ENCODE measurements around the gene VCL. TPM values are rescaled to one million over a fixed set of nuclear protein-coding genes. Genes with fewer than 3 reads are reported as not detected.

The VCL gene
- polyA plus RNA-seq, 1 donor from 2014 or later, result 11.2 TPM

DNA sequence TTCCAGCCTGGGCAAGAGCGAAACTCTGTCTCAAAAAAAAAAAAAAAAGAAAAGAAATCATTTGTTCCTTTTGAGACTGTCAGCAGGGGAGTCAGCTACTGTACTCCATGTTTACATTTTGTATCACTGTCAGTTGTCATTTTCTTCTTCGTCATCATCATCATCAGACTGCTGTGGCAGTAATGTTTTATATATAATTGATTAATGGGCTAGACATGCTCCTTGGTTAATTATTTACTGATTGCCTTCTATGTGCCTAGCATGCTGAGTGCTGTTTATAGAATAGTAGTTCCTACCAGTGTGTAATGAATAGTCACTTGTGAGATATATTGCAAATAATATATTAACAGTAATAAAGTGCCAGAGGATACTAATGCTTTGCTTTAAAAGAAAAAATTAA, 50.5 kb downstream of the VCL start:
- H3K4me3 ChIP-seq (ENCODE audit: low read length), result no peak overlapping the region
- H3K9me3 ChIP-seq (ENCODE audit: low read length), result no peaks in the 10 kb centered on the region
- no peak overlapping the region for H3K4me2 ChIP-seq (ENCODE audit: low read length)
- H3K27ac ChIP-seq (ENCODE audit: low read length), result no peak overlapping the region
- no peaks in the 10 kb centered on the region for H3K27me3 ChIP-seq (ENCODE audit: insufficient read depth, low read depth, low read length)
- H3K9me2 ChIP-seq (ENCODE audit: insufficient read depth, low read length), result no peaks in the 10 kb centered on the region
- no peak overlapping the region for H2AFZ ChIP-seq (ENCODE audit: low read depth, low read length)
- H3K9ac ChIP-seq (ENCODE audit: low read length), result no peak overlapping the region
- no peaks in the 10 kb centered on the region for H3K79me2 ChIP-seq (replicated peaks; ENCODE audit: insufficient read depth, low read length)
- TF ChIP-seq EZH2 (IDR thresholded peaks at IDR 0.05; ENCODE audit: borderline replicate concordance, insufficient read depth, low read length, poor library complexity, severe bottlenecking) (no peak), SMC3 (conservative IDR thresholded peaks at IDR 0.05; ENCODE audit: poor library complexity) (no peak), POLR2AphosphoS5 (IDR thresholded peaks at IDR 0.05) (no peak), RAD21 (conservative IDR thresholded peaks at IDR 0.05) (no peak), TAF1 (IDR thresholded peaks at IDR 0.05; ENCODE audit: low read depth) (no peak)
- TF ChIP-seq, protein P1, sequence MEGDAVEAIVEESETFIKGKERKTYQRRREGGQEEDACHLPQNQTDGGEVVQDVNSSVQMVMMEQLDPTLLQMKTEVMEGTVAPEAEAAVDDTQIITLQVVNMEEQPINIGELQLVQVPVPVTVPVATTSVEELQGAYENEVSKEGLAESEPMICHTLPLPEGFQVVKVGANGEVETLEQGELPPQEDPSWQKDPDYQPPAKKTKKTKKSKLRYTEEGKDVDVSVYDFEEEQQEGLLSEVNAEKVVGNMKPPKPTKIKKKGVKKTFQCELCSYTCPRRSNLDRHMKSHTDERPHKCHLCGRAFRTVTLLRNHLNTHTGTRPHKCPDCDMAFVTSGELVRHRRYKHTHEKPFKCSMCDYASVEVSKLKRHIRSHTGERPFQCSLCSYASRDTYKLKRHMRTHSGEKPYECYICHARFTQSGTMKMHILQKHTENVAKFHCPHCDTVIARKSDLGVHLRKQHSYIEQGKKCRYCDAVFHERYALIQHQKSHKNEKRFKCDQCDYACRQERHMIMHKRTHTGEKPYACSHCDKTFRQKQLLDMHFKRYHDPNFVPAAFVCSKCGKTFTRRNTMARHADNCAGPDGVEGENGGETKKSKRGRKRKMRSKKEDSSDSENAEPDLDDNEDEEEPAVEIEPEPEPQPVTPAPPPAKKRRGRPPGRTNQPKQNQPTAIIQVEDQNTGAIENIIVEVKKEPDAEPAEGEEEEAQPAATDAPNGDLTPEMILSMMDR (IDR thresholded peaks at IDR 0.05; ENCODE audit: poor library complexity, severe bottlenecking), result no peak
- TF ChIP-seq, protein P2, sequence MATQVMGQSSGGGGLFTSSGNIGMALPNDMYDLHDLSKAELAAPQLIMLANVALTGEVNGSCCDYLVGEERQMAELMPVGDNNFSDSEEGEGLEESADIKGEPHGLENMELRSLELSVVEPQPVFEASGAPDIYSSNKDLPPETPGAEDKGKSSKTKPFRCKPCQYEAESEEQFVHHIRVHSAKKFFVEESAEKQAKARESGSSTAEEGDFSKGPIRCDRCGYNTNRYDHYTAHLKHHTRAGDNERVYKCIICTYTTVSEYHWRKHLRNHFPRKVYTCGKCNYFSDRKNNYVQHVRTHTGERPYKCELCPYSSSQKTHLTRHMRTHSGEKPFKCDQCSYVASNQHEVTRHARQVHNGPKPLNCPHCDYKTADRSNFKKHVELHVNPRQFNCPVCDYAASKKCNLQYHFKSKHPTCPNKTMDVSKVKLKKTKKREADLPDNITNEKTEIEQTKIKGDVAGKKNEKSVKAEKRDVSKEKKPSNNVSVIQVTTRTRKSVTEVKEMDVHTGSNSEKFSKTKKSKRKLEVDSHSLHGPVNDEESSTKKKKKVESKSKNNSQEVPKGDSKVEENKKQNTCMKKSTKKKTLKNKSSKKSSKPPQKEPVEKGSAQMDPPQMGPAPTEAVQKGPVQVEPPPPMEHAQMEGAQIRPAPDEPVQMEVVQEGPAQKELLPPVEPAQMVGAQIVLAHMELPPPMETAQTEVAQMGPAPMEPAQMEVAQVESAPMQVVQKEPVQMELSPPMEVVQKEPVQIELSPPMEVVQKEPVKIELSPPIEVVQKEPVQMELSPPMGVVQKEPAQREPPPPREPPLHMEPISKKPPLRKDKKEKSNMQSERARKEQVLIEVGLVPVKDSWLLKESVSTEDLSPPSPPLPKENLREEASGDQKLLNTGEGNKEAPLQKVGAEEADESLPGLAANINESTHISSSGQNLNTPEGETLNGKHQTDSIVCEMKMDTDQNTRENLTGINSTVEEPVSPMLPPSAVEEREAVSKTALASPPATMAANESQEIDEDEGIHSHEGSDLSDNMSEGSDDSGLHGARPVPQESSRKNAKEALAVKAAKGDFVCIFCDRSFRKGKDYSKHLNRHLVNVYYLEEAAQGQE (IDR thresholded peaks at IDR 0.05; ENCODE audit: borderline replicate concordance), result no peak
- H3K36me3 ChIP-seq (ENCODE audit: insufficient read depth, low read length), result no peaks in the 10 kb centered on the region
- H3F3A ChIP-seq (ENCODE audit: insufficient read depth, low read length, poor library complexity, severe bottlenecking), result no peaks in the 10 kb centered on the region
- H4K20me1 ChIP-seq (ENCODE audit: insufficient read depth), result no peaks in the 10 kb centered on the region

DNA sequence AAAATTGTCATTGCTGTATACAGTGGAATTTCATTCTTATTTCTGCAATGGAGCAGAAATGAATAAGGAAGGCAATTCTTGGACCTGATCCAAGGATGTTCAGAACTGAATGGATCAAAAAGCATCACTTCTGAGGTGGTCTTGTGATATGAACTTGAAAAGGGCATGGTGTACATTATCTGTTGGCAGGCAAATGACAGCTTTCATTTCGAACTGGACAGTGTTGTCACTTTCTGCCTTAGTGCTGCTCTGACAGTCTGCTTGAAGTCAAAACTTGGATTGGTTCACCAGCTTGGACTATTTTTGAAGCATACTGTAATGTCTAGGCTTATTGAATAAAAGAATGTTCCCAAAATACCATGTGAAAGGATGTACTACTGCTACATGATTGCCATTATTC, 52.0 kb downstream of the VCL start:
- no peak overlapping the region for H3K4me3 ChIP-seq (ENCODE audit: low read length)
- H4K20me1 ChIP-seq (ENCODE audit: insufficient read depth), result no peaks in the 10 kb centered on the region
- no peaks in the 10 kb centered on the region for H3K79me2 ChIP-seq (replicated peaks; ENCODE audit: insufficient read depth, low read length)
- H3K9me3 ChIP-seq (ENCODE audit: low read length), result no peaks in the 10 kb centered on the region
- H2AFZ ChIP-seq (ENCODE audit: low read depth, low read length), result no peak overlapping the region
- no peaks in the 10 kb centered on the region for H3K9me2 ChIP-seq (ENCODE audit: insufficient read depth, low read length)
- H3K36me3 ChIP-seq (ENCODE audit: insufficient read depth, low read length), result no peaks in the 10 kb centered on the region
- no peaks in the 10 kb centered on the region for H3K27me3 ChIP-seq (ENCODE audit: insufficient read depth, low read depth, low read length)
- H3K4me2 ChIP-seq (ENCODE audit: low read length), result no peak overlapping the region
- no peaks in the 10 kb centered on the region for H3F3A ChIP-seq (ENCODE audit: insufficient read depth, low read length, poor library complexity, severe bottlenecking)
- TF ChIP-seq TAF1 (IDR thresholded peaks at IDR 0.05; ENCODE audit: low read depth) (no peak), EP300 (conservative IDR thresholded peaks at IDR 0.05; ENCODE audit: poor library complexity, severe bottlenecking) (no peak), EZH2 (IDR thresholded peaks at IDR 0.05; ENCODE audit: borderline replicate concordance, insufficient read depth, low read length, poor library complexity, severe bottlenecking) (no peak), MXI1 (conservative IDR thresholded peaks at IDR 0.05; ENCODE audit: poor library complexity, severe bottlenecking) (no peak), POLR2AphosphoS5 (IDR thresholded peaks at IDR 0.05) (no peak), SMC3 (conservative IDR thresholded peaks at IDR 0.05; ENCODE audit: poor library complexity) (no peak), RAD21 (conservative IDR thresholded peaks at IDR 0.05) (no peak)
- TF ChIP-seq, protein P2 (IDR thresholded peaks at IDR 0.05; ENCODE audit: borderline replicate concordance), result no peak
- TF ChIP-seq, protein P1 (IDR thresholded peaks at IDR 0.05; ENCODE audit: poor library complexity, severe bottlenecking), result no peak
- H3K27ac ChIP-seq (ENCODE audit: low read length), result no peak overlapping the region
- no peak overlapping the region for H3K9ac ChIP-seq (ENCODE audit: low read length)
